GM18502 (cell line): ENCODE results near the gene HK3.

Experiments
- ATAC-seq: cut with Tn5 transposase; IDR thresholded peaks from one replicate; pipeline ENCODE4 v1.9.1; 2021; ENCODE audit warnings: mild to moderate bottlenecking; ENCODE audit not compliant: unreplicated experiment, poor library complexity

Gene HK3

GRCh38 chr5:176831425-176831824 lies 67.7 kb downstream of the HK3 start:
- ATAC-seq, result no peak

GRCh38 chr5:176830995-176831423 lies 68.1 kb downstream of the HK3 start:
- ATAC-seq, result no peak
